ENCODE data around the gene KLF1.

Gene KLF1

DNA sequence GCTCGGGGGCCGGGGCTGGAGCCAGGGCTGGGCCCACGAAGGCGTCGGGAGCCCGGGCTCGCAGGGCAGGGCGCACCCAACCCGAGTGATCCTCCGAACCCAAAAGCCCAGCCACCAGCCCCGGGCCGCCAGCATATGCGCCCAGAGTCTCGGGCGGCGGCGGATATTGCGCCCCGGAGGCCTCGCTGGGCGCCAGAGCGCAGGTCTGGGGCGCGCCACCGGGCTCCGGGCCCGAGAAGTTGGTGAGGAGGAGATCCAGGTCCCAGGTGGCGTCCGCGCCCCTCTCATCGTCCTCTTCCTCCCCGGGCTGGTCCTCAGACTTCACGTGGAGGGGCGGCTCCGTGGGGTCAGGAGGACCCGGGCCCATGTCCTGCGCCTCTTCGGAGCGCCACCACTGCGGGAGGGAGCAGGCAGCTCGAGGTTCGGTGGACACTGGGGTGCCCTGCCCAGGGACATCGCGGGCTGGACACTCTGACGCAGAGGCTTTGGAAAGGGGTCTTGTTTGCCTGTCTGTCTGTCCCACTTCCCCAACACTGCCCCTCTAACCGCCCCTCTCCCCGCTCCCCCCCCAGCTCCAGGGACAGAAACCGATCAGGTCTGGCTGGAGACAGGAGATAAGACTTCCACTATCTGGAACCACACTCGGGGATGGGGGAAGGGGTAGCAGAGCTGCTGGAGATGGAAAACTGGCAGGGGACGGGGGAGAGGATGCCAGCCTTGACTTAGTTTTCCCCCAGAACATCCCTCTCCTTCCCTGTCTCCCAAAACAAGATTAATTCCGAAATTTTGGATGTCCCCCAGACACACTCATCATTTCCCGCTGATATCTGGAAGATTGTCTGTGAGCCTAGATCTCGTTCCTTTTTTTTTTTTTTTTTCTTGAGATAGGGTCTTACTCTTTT is 1.0 kb downstream of the KLF1 start:
- Histone ChIP-seq H3K27ac (ENCODE audit: low read depth, low read length) (no peak overlapping the region), H3K4me3 (ENCODE audit: low read length) (peak overlapping the region; percentile 76)
- TF ChIP-seq, protein P1, sequence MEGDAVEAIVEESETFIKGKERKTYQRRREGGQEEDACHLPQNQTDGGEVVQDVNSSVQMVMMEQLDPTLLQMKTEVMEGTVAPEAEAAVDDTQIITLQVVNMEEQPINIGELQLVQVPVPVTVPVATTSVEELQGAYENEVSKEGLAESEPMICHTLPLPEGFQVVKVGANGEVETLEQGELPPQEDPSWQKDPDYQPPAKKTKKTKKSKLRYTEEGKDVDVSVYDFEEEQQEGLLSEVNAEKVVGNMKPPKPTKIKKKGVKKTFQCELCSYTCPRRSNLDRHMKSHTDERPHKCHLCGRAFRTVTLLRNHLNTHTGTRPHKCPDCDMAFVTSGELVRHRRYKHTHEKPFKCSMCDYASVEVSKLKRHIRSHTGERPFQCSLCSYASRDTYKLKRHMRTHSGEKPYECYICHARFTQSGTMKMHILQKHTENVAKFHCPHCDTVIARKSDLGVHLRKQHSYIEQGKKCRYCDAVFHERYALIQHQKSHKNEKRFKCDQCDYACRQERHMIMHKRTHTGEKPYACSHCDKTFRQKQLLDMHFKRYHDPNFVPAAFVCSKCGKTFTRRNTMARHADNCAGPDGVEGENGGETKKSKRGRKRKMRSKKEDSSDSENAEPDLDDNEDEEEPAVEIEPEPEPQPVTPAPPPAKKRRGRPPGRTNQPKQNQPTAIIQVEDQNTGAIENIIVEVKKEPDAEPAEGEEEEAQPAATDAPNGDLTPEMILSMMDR (IDR thresholded peaks at IDR 0.05; ENCODE audit: low read depth, low read length, poor library complexity, severe bottlenecking): peak; percentile 40
- no peak for TF ChIP-seq EZH2phosphoT487 (IDR thresholded peaks at IDR 0.05; ENCODE audit: borderline replicate concordance, low read length)

DNA sequence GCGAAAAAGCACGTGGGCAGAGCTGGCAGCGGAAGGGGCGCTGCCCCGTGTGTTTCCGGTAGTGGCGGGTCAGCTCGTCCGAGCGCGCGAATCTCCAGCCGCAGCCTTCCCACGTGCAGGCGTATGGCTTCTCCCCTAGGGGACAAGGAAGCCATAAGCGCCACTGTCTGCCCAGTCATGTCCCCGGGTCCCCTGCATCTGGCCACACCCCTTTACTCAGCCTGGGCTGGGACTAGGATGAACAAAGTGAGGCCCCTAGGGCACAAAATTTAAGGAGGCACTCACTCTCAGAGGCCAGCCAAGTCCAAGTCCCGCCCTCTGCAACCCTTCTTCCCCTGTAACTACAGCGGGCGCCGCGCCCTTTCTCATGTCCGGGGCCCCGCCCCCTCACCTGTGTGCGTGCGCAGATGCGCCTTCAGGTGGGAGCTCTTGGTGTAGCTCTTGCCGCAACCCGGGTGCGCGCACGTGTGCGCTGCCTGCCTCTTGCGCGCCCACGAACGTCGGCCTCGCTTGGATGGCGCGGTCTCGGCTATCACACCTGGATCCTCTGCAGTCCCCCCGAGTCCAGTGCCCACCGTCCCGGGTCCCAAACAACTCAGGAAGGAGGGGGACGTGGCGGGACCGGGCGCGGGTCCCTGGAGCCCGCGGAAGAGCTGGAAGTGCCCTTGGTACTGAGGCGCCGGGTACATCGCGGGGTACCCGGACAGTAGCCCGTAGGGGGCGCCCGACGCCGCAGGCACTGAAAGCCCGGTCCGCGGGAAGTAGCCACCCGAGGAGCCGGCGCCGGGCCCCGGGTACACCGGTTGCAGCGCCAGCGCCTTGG is 1.9 kb downstream of the KLF1 start:
- peak overlapping the region; percentile 76 for H3K4me3 ChIP-seq (ENCODE audit: low read length)
- no peak for TF ChIP-seq EZH2phosphoT487 (IDR thresholded peaks at IDR 0.05; ENCODE audit: borderline replicate concordance, low read length)
- TF ChIP-seq, protein P1 (IDR thresholded peaks at IDR 0.05; ENCODE audit: low read depth, low read length, poor library complexity, severe bottlenecking): peak; percentile 87
- H3K36me3 ChIP-seq (ENCODE audit: control insufficient read depth, low read length): no peaks in the 10 kb centered on the region; the same call in 1 of the 2 replicates
- peaks cover 6% of the 10 kb centered on the region; the same call in 1 of the 2 replicates for H3K27me3 ChIP-seq (ENCODE audit: control insufficient read depth, low read length)
- no peaks in the 10 kb centered on the region for H3F3A ChIP-seq (ENCODE audit: control insufficient read depth, insufficient read depth)
- no peaks in the 10 kb centered on the region for H4K20me1 ChIP-seq (ENCODE audit: control insufficient read depth, insufficient read depth, low read depth, low read length)
- peak overlapping the region; percentile 86 for H3K4me2 ChIP-seq (ENCODE audit: low read length)
- H3K4me1 ChIP-seq (ENCODE audit: control insufficient read depth, low read length): peaks cover 36% of the 10 kb centered on the region
- peaks cover 12% of the 10 kb centered on the region for H3K9me3 ChIP-seq (ENCODE audit: control insufficient read depth, insufficient read depth, low read length)
- H3K9me2 ChIP-seq (replicated peaks; ENCODE audit: control insufficient read depth, low read length): no peaks in the 10 kb centered on the region
- peaks cover 10% of the 10 kb centered on the region for H3K79me2 ChIP-seq (ENCODE audit: control insufficient read depth, low read length)
- H3K27ac ChIP-seq (ENCODE audit: low read depth, low read length): peak overlapping the region; percentile 17

More for the DNA sequence above, 1.0 kb downstream of the KLF1 start:
- peaks cover 6% of the 10 kb centered on the region; the same call in 1 of the 2 replicates for H3K27me3 ChIP-seq (ENCODE audit: control insufficient read depth, low read length)
- H4K20me1 ChIP-seq (ENCODE audit: control insufficient read depth, insufficient read depth, low read depth, low read length): no peaks in the 10 kb centered on the region
- H3K4me2 ChIP-seq (ENCODE audit: low read length): peak overlapping the region; percentile 86
- H3K79me2 ChIP-seq (ENCODE audit: control insufficient read depth, low read length): peaks cover 2% of the 10 kb centered on the region
- H3K4me1 ChIP-seq (ENCODE audit: control insufficient read depth, low read length): peaks cover 35% of the 10 kb centered on the region
- H3K36me3 ChIP-seq (ENCODE audit: control insufficient read depth, low read length): no peaks in the 10 kb centered on the region; the same call in 1 of the 2 replicates
- H3K9me3 ChIP-seq (ENCODE audit: control insufficient read depth, insufficient read depth, low read length): peaks cover 12% of the 10 kb centered on the region
- H3K9me2 ChIP-seq (replicated peaks; ENCODE audit: control insufficient read depth, low read length): no peaks in the 10 kb centered on the region
- no peaks in the 10 kb centered on the region for H3F3A ChIP-seq (ENCODE audit: control insufficient read depth, insufficient read depth)

DNA sequence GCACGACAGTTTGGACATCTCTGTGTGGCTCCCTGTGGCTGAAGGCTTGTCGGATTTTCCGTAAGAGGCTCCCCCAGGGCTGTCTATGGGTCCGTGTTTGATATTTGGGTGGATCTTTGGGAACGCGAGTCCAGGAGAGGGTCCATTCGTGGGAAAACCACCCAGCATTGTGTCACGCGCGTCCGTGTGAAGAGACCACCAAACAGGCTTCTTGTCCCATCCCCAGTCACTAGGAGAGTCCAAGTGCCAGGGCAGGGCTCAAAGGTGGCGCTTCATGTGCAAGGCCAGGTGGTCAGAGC is 2.4 kb downstream of the KLF1 start:
- H3K27ac ChIP-seq (ENCODE audit: low read depth, low read length): peak overlapping the region; percentile 17
- peak overlapping the region; percentile 86 for H3K4me2 ChIP-seq (ENCODE audit: low read length)
- H3K79me2 ChIP-seq (ENCODE audit: control insufficient read depth, low read length): peaks cover 13% of the 10 kb centered on the region
- H4K20me1 ChIP-seq (ENCODE audit: control insufficient read depth, insufficient read depth, low read depth, low read length): no peaks in the 10 kb centered on the region
- H3K27me3 ChIP-seq (ENCODE audit: control insufficient read depth, low read length): peaks cover 6% of the 10 kb centered on the region; the same call in 1 of the 2 replicates
- peak overlapping the region; percentile 76 for H3K4me3 ChIP-seq (ENCODE audit: low read length)
- no peaks in the 10 kb centered on the region for H3K9me2 ChIP-seq (replicated peaks; ENCODE audit: control insufficient read depth, low read length)
- TF ChIP-seq, protein P1 (IDR thresholded peaks at IDR 0.05; ENCODE audit: low read depth, low read length, poor library complexity, severe bottlenecking): no peak
- no peak for TF ChIP-seq EZH2phosphoT487 (IDR thresholded peaks at IDR 0.05; ENCODE audit: borderline replicate concordance, low read length)
- H3K9me3 ChIP-seq (ENCODE audit: control insufficient read depth, insufficient read depth, low read length): peaks cover 12% of the 10 kb centered on the region
- no peaks in the 10 kb centered on the region for H3F3A ChIP-seq (ENCODE audit: control insufficient read depth, insufficient read depth)
- no peaks in the 10 kb centered on the region; the same call in 1 of the 2 replicates for H3K36me3 ChIP-seq (ENCODE audit: control insufficient read depth, low read length)
- H3K4me1 ChIP-seq (ENCODE audit: control insufficient read depth, low read length): peaks cover 34% of the 10 kb centered on the region
